Transverse colon (tissue), 3 donors: Measurements from ENCODE around the gene LOC128125822.

Source experiments
- EP300 ChIP-seq: sonication (generic); formaldehyde crosslinking; IDR thresholded peaks from one replicate; pipeline ENCODE4 v1.6.1; 2017; ENCODE audit warnings: antibody characterized with exemption, low read depth
- TF ChIP-seq, protein P1 (sequence below), 5 experiments: fragments of 200-600 bp in 3 of 5; fragments of 450-650 bp in 2 of 5; sonication (generic) in 3 of 5; IDR thresholded peaks; 1 replicate in 2 of 5; 2 replicates in 3 of 5; pipeline ENCODE4 v1.5.1; 2016 to 2017; ENCODE audit warnings: antibody characterized with exemption in 5 of 5, inconsistent platforms in 3 of 5, mild to moderate bottlenecking in 2 of 5, moderate library complexity in 1 of 5

DNA sequence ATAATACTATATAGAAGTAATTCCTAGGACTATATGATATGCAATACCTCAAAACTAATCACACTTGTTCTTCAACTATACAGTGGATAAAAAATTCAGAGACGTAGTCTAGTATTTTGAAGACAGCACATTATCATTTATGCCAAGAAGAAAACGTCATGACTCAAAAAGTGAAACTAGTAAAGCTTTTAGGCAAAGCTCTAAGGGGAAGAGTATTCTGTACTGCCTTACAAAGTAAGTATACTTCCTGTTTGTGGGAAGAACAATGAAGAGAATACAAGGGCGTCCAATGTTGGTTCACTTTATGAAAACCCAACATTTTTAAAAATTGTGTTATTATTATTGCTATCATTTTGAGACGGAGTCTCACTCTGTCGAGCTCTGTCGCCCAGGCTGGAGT, 27.9 kb downstream of the LOC128125822 start:
- TF ChIP-seq, protein P1, sequence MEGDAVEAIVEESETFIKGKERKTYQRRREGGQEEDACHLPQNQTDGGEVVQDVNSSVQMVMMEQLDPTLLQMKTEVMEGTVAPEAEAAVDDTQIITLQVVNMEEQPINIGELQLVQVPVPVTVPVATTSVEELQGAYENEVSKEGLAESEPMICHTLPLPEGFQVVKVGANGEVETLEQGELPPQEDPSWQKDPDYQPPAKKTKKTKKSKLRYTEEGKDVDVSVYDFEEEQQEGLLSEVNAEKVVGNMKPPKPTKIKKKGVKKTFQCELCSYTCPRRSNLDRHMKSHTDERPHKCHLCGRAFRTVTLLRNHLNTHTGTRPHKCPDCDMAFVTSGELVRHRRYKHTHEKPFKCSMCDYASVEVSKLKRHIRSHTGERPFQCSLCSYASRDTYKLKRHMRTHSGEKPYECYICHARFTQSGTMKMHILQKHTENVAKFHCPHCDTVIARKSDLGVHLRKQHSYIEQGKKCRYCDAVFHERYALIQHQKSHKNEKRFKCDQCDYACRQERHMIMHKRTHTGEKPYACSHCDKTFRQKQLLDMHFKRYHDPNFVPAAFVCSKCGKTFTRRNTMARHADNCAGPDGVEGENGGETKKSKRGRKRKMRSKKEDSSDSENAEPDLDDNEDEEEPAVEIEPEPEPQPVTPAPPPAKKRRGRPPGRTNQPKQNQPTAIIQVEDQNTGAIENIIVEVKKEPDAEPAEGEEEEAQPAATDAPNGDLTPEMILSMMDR (IDR thresholded peaks at IDR 0.05): no peak
- TF ChIP-seq EP300: no peak
